ENCODE data around the gene ZNF664.

The ZNF664 gene

DNA sequence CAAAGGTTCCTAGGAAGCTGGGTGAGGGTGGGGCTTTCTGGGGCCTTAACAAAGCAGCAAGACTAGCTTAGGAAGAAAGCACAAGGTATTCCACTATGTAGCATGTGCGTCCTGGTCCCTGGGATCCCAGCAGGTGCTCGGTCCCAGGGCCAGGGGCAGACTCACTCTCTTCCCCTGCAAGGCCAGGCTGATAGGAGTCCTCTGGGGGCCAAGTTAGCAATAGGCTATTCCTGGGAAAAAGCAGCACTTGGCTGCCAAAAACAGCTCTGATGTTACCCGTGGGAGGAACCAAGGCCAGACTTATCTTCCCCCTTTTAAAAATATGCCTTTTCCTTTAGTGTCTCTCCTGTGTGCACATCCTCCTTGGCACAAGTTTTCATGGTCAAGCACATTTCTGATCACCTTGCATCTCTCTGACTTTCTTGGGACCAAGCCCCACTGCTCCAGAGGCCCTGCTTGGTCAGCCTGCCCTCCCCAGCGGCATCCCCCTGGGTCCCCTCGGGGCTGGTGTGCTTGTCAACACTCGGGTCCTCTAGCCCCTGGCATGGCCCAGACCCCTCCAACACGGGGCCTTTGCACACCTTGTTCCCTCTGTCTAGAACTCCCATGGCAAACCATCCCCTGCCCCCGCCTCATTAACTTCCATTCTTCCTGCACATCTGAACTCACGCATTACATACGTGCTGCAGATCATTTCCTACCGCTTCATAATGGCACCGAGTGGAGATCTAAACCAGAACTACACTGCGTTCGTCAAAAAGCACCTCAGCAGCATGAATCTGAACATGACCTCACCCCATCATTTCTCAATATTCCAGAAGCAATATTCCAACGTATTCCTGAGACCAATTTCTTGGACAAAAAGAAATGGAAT is 22.3 kb upstream of the ZNF664 start:
- no peak overlapping the region for H2AFZ ChIP-seq (ENCODE audit: low read depth, low read length)
- no peak for ATAC-seq (ENCODE audit: insufficient read depth, low read depth)

DNA sequence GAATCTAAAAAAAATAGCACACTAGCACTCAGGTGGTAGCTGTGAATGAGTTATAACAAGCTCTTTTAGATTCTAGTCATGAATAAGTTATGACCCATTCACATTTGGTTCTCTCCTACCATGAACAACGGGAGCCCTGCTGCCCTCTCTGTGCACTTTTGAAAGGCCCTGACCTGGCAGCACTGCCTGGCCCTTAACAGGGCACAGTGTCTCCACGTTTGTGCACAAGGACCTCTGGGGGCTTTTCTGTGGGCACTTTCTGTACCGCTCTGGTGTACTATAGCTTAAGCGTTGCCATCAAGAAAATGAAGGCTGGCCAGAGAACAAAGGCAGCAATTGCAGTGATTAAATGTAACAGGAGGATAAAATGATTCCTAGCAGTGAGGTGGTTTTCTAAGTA is 21.5 kb upstream of the ZNF664 start:
- Histone ChIP-seq H3K9ac (ENCODE audit: low read depth, low read length) (no peak overlapping the region), H3K27me3 (ENCODE audit: insufficient read depth, low read length, poor library complexity) (no peaks in the 10 kb centered on the region), H3K4me1 (ENCODE audit: insufficient read depth, low read length) (no peaks in the 10 kb centered on the region), H3K4me2 (ENCODE audit: insufficient read depth, low read length) (no peak overlapping the region), H3K9me3 (ENCODE audit: insufficient read depth, low read length, severe bottlenecking) (no peaks in the 10 kb centered on the region), H2AFZ (ENCODE audit: low read depth, low read length) (no peak overlapping the region), H3K4me3 (ENCODE audit: low read depth in 1 of 2, low read length in 2 of 2) (no peak overlapping the region), H4K20me1 (ENCODE audit: insufficient read depth, low read length) (no peaks in the 10 kb centered on the region), H3K27ac (ENCODE audit: low read length) (no peak overlapping the region), H3K79me2 (ENCODE audit: insufficient read depth, low read length) (no peaks in the 10 kb centered on the region), H3K36me3 (ENCODE audit: insufficient read depth, low read length) (no peaks in the 10 kb centered on the region)
- no peak for TF ChIP-seq EZH2 (IDR thresholded peaks at IDR 0.05; ENCODE audit: borderline replicate concordance, low read depth, low read length, severe bottlenecking)
- no peak for TF ChIP-seq CTCF (IDR thresholded peaks at IDR 0.05; ENCODE audit: borderline replicate concordance, extremely low read depth, low read length, poor library complexity, severe bottlenecking)
- DNase-seq (no peak), ATAC-seq (ENCODE audit: insufficient read depth, low read depth) (no peak)

More for the DNA sequence above, 22.3 kb upstream of the ZNF664 start:
- no peak for DNase-seq
- Histone ChIP-seq H3K4me1 (ENCODE audit: insufficient read depth, low read length) (no peaks in the 10 kb centered on the region), H3K27me3 (ENCODE audit: insufficient read depth, low read length, poor library complexity) (no peaks in the 10 kb centered on the region), H3K4me2 (ENCODE audit: insufficient read depth, low read length) (no peak overlapping the region), H3K9me3 (ENCODE audit: insufficient read depth, low read length, severe bottlenecking) (no peaks in the 10 kb centered on the region), H3K36me3 (ENCODE audit: insufficient read depth, low read length) (no peaks in the 10 kb centered on the region), H3K27ac (ENCODE audit: low read length) (no peak overlapping the region), H3K79me2 (ENCODE audit: insufficient read depth, low read length) (no peaks in the 10 kb centered on the region), H3K4me3 (ENCODE audit: low read depth in 1 of 2, low read length in 2 of 2) (no peak overlapping the region), H3K9ac (ENCODE audit: low read depth, low read length) (no peak overlapping the region), H4K20me1 (ENCODE audit: insufficient read depth, low read length) (no peaks in the 10 kb centered on the region)
- TF ChIP-seq EZH2 (IDR thresholded peaks at IDR 0.05; ENCODE audit: borderline replicate concordance, low read depth, low read length, severe bottlenecking), result no peak
- no peak for TF ChIP-seq CTCF (IDR thresholded peaks at IDR 0.05; ENCODE audit: borderline replicate concordance, extremely low read depth, low read length, poor library complexity, severe bottlenecking)

- Histone ChIP-seq H3K36me3 (ENCODE audit: insufficient read depth, low read length) (no peaks in the 10 kb centered on the region), H3K9me3 (ENCODE audit: insufficient read depth, low read length, severe bottlenecking) (no peaks in the 10 kb centered on the region), H3K79me2 (ENCODE audit: insufficient read depth, low read length) (no peaks in the 10 kb centered on the region), H3K4me3 (ENCODE audit: low read depth in 1 of 2, low read length in 2 of 2) (no peak overlapping the region), H3K27ac (ENCODE audit: low read length) (no peak overlapping the region), H4K20me1 (ENCODE audit: insufficient read depth, low read length) (no peaks in the 10 kb centered on the region), H3K4me1 (ENCODE audit: insufficient read depth, low read length) (no peaks in the 10 kb centered on the region), H3K27me3 (ENCODE audit: insufficient read depth, low read length, poor library complexity) (no peaks in the 10 kb centered on the region), H2AFZ (ENCODE audit: low read depth, low read length) (no peak overlapping the region), H3K9ac (ENCODE audit: low read depth, low read length) (no peak overlapping the region), H3K4me2 (ENCODE audit: insufficient read depth, low read length) (no peak overlapping the region)
- TF ChIP-seq CTCF (IDR thresholded peaks at IDR 0.05; ENCODE audit: borderline replicate concordance, extremely low read depth, low read length, poor library complexity, severe bottlenecking) (no peak), EZH2 (IDR thresholded peaks at IDR 0.05; ENCODE audit: borderline replicate concordance, low read depth, low read length, severe bottlenecking) (no peak)
- no peak for DNase-seq
- no peak for ATAC-seq (ENCODE audit: insufficient read depth, low read depth)
These were observed 21.0 kb upstream of the ZNF664 start for GRCh38 chr12:123952037-123952436.

Measured in DND-41 (cell line).